IPS-18a (cell line): ENCODE measurements around the gene METTL21A.

Experiments
- H3K27ac ChIP-seq: one replicate; pipeline ENCODE4 v1.5.1; 2013; ENCODE audit warnings: low read length
- H3K27me3 ChIP-seq: one replicate; pipeline ENCODE4 v1.6.1; 2013; ENCODE audit warnings: mild to moderate bottlenecking, low read length; ENCODE audit not compliant: control insufficient read depth, insufficient read depth
- H3K36me3 ChIP-seq: one replicate; pipeline ENCODE4 v1.6.1; 2013; ENCODE audit warnings: low read depth, low read length; ENCODE audit not compliant: control insufficient read depth
- H3K4me1 ChIP-seq: one replicate; pipeline ENCODE4 v1.6.1; 2013; ENCODE audit warnings: low read depth, low read length; ENCODE audit not compliant: control insufficient read depth
- H3K4me3 ChIP-seq: one replicate; pipeline ENCODE4 v1.5.1; 2013; ENCODE audit warnings: low read length
- H3K9ac ChIP-seq: one replicate; pipeline ENCODE4 v1.6.1; 2013; ENCODE audit warnings: mild to moderate bottlenecking, low read length, moderate library complexity
- H3K9me3 ChIP-seq: one replicate; pipeline ENCODE4 v1.6.1; 2013; ENCODE audit warnings: low read depth, low read length; ENCODE audit not compliant: control insufficient read depth

The METTL21A gene

DNA sequence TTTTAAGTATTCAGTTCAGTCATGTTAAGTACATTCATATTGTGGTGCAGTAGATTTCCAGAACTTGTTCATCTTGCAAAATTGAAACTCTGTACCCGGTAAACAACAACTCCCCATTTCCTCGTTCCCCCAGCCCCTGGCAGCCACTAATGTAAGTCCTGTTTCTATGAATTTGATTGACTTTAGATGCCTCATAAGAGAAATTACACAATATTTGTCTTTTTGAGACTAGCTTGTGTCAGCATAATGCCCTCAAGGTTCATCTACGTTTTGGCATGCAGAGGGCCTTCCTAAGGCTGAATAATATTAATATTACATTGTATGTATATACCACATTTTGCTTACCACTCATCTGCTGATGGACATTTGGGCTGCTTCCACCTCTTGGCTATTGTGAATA lies 30.9 kb downstream of the METTL21A start:
- Histone ChIP-seq H3K27ac (no peak overlapping the region), H3K9me3 (peaks cover 5% of the 10 kb centered on the region), H3K36me3 (peaks cover 59% of the 10 kb centered on the region), H3K4me3 (no peak overlapping the region), H3K9ac (no peak overlapping the region), H3K4me1 (no peaks in the 10 kb centered on the region), H3K27me3 (no peaks in the 10 kb centered on the region)

DNA sequence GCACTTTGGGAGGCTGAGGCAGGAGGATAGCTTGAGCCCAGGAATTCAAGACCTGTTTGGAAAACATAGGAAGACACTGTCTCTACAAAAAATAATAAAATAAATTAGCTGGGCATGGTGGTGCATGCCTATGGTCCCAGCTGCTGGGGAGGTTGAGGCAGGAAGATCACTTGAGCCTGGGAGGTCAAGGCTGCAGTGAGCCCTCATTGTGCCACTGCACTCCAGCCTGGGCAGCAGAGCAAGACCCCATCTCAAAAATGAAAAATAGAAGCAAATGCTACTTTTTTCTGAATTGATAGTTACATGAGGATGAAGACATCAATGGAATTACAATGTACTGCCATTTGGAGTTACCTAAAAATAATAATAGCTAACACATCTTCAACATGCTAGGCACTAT lies 31.9 kb downstream of the METTL21A start:
- Histone ChIP-seq H3K36me3 (peaks cover 67% of the 10 kb centered on the region), H3K27ac (no peak overlapping the region), H3K27me3 (no peaks in the 10 kb centered on the region), H3K4me1 (no peaks in the 10 kb centered on the region), H3K4me3 (no peak overlapping the region), H3K9me3 (peaks cover 5% of the 10 kb centered on the region), H3K9ac (no peak overlapping the region)

DNA sequence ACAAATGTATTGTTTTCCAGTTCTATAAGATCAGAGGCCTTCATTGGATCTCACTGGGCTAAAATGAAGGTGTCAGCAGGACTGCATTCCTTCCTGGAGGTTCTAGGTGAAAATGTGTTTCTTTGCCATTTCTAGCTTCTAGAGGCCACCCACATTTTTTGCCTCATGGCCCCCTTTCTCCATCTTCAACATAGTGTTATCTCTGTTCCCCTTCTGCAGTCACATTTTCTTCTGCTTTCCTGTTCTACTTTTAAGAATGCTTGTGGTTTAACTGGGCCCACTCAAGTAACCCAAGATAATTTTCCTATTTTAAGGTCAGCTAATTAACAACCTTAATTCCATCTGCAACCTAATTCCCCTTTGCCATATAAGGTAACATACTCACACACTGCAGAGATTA lies 36.1 kb downstream of the METTL21A start:
- H3K4me3 ChIP-seq, result no peak overlapping the region
- H3K9me3 ChIP-seq, result peaks cover 5% of the 10 kb centered on the region
- H3K36me3 ChIP-seq, result peaks cover 74% of the 10 kb centered on the region
- H3K27me3 ChIP-seq, result no peaks in the 10 kb centered on the region
- no peak overlapping the region for H3K9ac ChIP-seq
- H3K27ac ChIP-seq, result no peak overlapping the region
- no peaks in the 10 kb centered on the region for H3K4me1 ChIP-seq

DNA sequence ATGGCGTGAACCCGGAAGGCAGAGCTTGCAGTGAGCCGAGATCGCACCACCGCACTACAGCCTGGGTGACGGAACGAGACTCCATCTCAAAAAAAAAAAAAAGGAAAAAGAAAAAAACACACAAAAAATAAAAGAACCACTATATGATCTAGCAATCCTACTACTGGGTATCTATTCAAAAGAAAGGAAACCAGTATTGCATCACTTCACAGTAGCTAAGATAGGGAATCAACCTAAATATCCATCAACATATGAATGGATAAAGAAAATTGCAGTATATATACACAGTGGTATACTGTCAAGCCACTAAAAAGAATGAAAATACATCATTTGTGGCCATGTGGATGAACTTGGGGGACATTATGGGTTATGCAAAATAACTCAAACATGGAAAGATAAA lies 37.9 kb downstream of the METTL21A start:
- H3K9me3 ChIP-seq, result peaks cover 4% of the 10 kb centered on the region
- peaks cover 79% of the 10 kb centered on the region for H3K36me3 ChIP-seq
- H3K27ac ChIP-seq, result no peak overlapping the region
- no peaks in the 10 kb centered on the region for H3K27me3 ChIP-seq
- H3K4me3 ChIP-seq, result no peak overlapping the region
- H3K9ac ChIP-seq, result no peak overlapping the region
- no peaks in the 10 kb centered on the region for H3K4me1 ChIP-seq

DNA sequence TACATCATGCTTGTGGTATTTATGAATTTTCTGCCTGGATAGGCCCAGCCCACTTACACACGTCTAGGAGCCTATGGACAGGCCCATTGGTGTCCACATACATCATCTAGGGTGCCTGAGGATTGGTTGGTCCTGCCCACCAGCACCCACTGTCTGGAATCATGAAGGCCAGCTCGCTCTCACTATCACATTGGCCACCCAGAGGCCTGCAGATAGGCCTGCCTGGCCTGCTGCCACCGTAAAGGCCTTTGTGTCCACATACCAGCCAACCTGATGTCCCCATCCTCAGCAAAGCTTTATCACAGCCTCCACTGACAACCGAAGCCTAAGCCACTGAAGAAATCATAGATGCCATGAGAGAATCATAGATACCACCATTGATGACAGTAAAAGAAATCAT lies 40.2 kb downstream of the METTL21A start:
- Histone ChIP-seq H3K4me1 (no peaks in the 10 kb centered on the region), H3K4me3 (no peak overlapping the region), H3K9me3 (no peaks in the 10 kb centered on the region), H3K36me3 (peaks cover 79% of the 10 kb centered on the region), H3K27ac (no peak overlapping the region), H3K9ac (no peak overlapping the region), H3K27me3 (no peaks in the 10 kb centered on the region)

DNA sequence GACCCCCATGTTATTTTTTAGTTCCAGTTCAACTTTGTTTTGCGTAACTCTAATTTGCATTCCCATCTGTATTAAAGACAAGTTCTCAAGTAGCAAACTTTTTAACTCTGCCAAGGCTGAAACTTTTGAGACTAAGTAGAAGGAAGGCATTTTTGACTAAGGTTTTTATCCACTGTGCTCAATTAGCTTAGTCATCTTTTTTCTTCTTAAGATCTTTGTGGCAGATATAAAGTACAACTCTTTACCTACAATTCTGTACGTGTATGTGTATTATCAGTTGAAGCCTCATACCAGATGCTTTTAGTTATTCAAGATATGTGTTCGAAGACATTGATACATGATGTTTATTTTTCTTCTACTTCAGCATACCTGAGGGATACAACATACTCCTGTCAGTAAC lies 53.8 kb downstream of the METTL21A start:
- H3K9ac ChIP-seq, result no peak overlapping the region
- H3K27ac ChIP-seq, result no peak overlapping the region
- H3K9me3 ChIP-seq, result no peaks in the 10 kb centered on the region
- H3K4me3 ChIP-seq, result no peak overlapping the region
- no peaks in the 10 kb centered on the region for H3K4me1 ChIP-seq
- peaks cover 86% of the 10 kb centered on the region for H3K36me3 ChIP-seq
- no peaks in the 10 kb centered on the region for H3K27me3 ChIP-seq

DNA sequence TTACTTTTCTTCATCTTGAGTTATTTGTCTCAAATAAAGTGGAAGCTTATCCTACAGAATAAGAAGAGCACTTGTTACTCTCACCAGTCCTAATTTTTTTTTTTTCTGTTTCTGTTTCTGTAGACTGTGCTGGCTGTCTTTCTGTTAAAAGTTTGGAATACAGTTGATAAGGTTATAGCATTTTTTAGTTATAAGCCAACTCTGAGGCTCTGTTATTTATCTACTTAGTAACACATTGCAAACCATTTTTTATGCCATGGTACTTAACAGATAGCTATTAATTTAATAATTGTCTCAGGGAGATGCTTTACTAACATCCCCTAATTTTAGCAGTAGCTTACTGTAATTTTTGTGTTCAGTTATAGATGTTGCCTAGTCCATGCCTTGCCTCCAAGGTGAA lies 57.5 kb downstream of the METTL21A start:
- Histone ChIP-seq H3K36me3 (peaks cover 69% of the 10 kb centered on the region), H3K27ac (no peak overlapping the region), H3K9ac (no peak overlapping the region), H3K4me1 (no peaks in the 10 kb centered on the region), H3K9me3 (no peaks in the 10 kb centered on the region), H3K4me3 (no peak overlapping the region), H3K27me3 (no peaks in the 10 kb centered on the region)

DNA sequence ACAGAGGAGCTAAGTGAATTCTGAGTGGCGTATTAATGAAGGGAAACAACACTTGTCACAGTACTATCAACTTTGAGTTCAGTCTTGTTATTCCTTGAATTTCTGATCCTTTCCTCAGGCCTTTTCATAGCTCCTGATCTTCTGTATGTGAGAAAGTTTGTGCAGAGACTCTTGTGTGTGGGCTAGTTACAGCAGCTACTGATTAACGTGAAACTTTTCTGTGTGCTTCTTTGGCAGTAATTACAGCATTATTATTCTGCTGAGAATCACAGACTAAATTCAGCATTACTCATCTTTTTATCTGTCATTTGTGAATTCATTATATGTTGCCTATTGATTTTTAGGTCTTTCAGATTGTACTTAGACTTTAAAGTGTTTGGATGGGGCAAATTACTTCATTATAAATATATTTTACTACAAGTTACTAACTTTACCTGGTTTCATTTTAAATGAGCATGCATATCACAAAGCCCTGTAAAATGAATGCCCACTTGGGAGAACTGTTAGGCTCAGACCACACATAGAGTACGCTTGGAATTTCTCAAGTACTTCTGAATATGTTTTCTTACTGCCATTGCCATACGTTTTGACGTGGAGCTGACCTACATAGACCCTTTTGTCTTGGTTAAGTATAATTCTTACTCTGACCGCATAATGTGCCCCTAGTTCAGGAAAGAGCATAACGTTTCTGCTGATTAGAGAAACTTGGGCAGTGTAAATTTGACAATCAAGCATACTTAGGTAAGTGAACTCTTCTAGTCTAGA lies 59.3 kb downstream of the METTL21A start:
- Histone ChIP-seq H3K9ac (no peak overlapping the region), H3K9me3 (no peaks in the 10 kb centered on the region), H3K4me1 (no peaks in the 10 kb centered on the region), H3K4me3 (no peak overlapping the region), H3K36me3 (peaks cover 70% of the 10 kb centered on the region), H3K27ac (no peak overlapping the region), H3K27me3 (no peaks in the 10 kb centered on the region)
